Neural cell (in vitro differentiated cells): ENCODE data around the gene PEAK1. TPM values are rescaled to one million over a fixed set of nuclear protein-coding genes. Genes with fewer than 3 reads are reported as not detected.

Source experiments
- H2AFZ ChIP-seq: fragments of 200-600, 300-800 bp; sonication (generic), shearing (Covaris generic); 2 replicates; pipeline ENCODE4 v1.6.0; 2014; ENCODE audit warnings: low read depth, mild to moderate bottlenecking, antibody characterized with exemption, low read length, moderate library complexity
- H3F3A ChIP-seq: fragments of 200-600 bp; shearing (Covaris generic); 2 replicates; pipeline ENCODE4 v1.6.1; 2016; ENCODE audit warnings: mild to moderate bottlenecking, moderate library complexity, mixed read lengths, antibody characterized with exemption, low read length; ENCODE audit not compliant: insufficient read depth, poor library complexity, severe bottlenecking
- H3K27ac ChIP-seq: fragments of 200-600, 300-800 bp; sonication (generic), shearing (Covaris generic); 2 replicates; pipeline ENCODE4 v1.5.1; 2014; ENCODE audit warnings: mild to moderate bottlenecking, low read length, moderate library complexity
- H3K27me3 ChIP-seq: fragments of 300-800, 200-600 bp; sonication (generic), shearing (Covaris generic); 2 replicates; pipeline ENCODE4 v1.6.0; 2014; ENCODE audit warnings: mild to moderate bottlenecking, low read depth, low read length, moderate library complexity; ENCODE audit not compliant: insufficient read depth
- H3K36me3 ChIP-seq: fragments of 300-800, 200-600 bp; sonication (generic), shearing (Covaris generic); 2 replicates; pipeline ENCODE4 v1.5.1; 2014; ENCODE audit warnings: mild to moderate bottlenecking, antibody characterized with exemption, low read length, moderate library complexity; ENCODE audit not compliant: insufficient read depth
- H3K4me2 ChIP-seq: fragments of 300-800, 200-600 bp; sonication (generic), shearing (Covaris generic); 2 replicates; pipeline ENCODE4 v1.6.0; 2014; ENCODE audit warnings: mild to moderate bottlenecking, low read length
- H3K4me3 ChIP-seq: fragments of 300-800, 200-600 bp; sonication (generic), shearing (Covaris generic); 2 replicates; pipeline ENCODE4 v1.5.1; 2014; ENCODE audit warnings: mild to moderate bottlenecking, low read length, moderate library complexity
- H3K79me2 ChIP-seq: fragments of 200-600 bp; shearing (Covaris generic); replicated peaks from 2 replicates; pipeline ENCODE4 v1.6.0; 2014; ENCODE audit warnings: mild to moderate bottlenecking, low read length, moderate library complexity; ENCODE audit not compliant: insufficient read depth
- H3K9ac ChIP-seq: fragments of 300-800, 200-600 bp; sonication (generic), shearing (Covaris generic); 2 replicates; pipeline ENCODE4 v1.6.1; 2016; ENCODE audit warnings: mild to moderate bottlenecking, low read length, mixed read lengths
- H3K9me2 ChIP-seq: fragments of 200-600 bp; shearing (Covaris generic); 2 replicates; pipeline ENCODE4 v1.6.1; 2016; ENCODE audit warnings: mild to moderate bottlenecking, low read length, mixed read lengths; ENCODE audit not compliant: insufficient read depth
- H3K9me3 ChIP-seq: fragments of 200-600, 300-800 bp; sonication (generic), shearing (Covaris generic); 2 replicates; pipeline ENCODE4 v1.6.1; 2016; ENCODE audit warnings: mild to moderate bottlenecking, mixed run types, low read length, moderate library complexity, mixed read lengths
- H4K20me1 ChIP-seq: fragments of 200-600 bp; shearing (Covaris generic); 2 replicates; pipeline ENCODE4 v1.6.1; 2016; ENCODE audit warnings: mild to moderate bottlenecking, mixed run types; ENCODE audit not compliant: insufficient read depth
- CTCF ChIP-seq: fragments of 450-650 bp; IDR thresholded peaks from 2 replicates; pipeline ENCODE4 v1.5.1; 2014; ENCODE audit warnings: antibody characterized with exemption, mild to moderate bottlenecking, moderate library complexity; ENCODE audit not compliant: poor library complexity, severe bottlenecking
- EP300 ChIP-seq: fragments of 450-650 bp; conservative IDR thresholded peaks from 2 replicates; pipeline ENCODE4 v1.6.1; 2014; ENCODE audit warnings: antibody characterized with exemption, mild to moderate bottlenecking, moderate library complexity; ENCODE audit not compliant: poor library complexity, severe bottlenecking
- EZH2 ChIP-seq: fragments of 200-600, 300-800 bp; shearing (Covaris generic), sonication (generic); IDR thresholded peaks from 2 replicates; pipeline ENCODE4 v1.6.1; 2014; ENCODE audit warnings: antibody characterized with exemption, low read length, borderline replicate concordance, mild to moderate bottlenecking; ENCODE audit not compliant: insufficient read depth, poor library complexity, severe bottlenecking
- MXI1 ChIP-seq: fragments of 450-650 bp; conservative IDR thresholded peaks from 2 replicates; pipeline ENCODE4 v1.6.1; 2014; ENCODE audit warnings: antibody characterized with exemption, mild to moderate bottlenecking; ENCODE audit not compliant: poor library complexity, severe bottlenecking
- POLR2AphosphoS5 ChIP-seq: IDR thresholded peaks from 2 replicates; pipeline ENCODE4 v1.6.1; 2012
- RAD21 ChIP-seq: fragments of 450-650 bp; conservative IDR thresholded peaks from 2 replicates; pipeline ENCODE4 v1.6.1; 2014; ENCODE audit warnings: antibody characterized with exemption, mild to moderate bottlenecking, moderate library complexity
- REST ChIP-seq: IDR thresholded peaks from 2 replicates; pipeline ENCODE4 v1.6.1; 2012; ENCODE audit warnings: borderline replicate concordance
- SMC3 ChIP-seq: fragments of 450-650 bp; conservative IDR thresholded peaks from 2 replicates; pipeline ENCODE4 v1.6.1; 2014; ENCODE audit warnings: antibody characterized with exemption, mild to moderate bottlenecking, moderate library complexity; ENCODE audit not compliant: poor library complexity
- TAF1 ChIP-seq: IDR thresholded peaks from 2 replicates; pipeline ENCODE4 v1.6.1; 2012; ENCODE audit warnings: low read depth
- polyA plus RNA-seq: library from polyadenylated mRNA; depleted of rRNA; stranded (reverse); fragments of >200 nt; gene quantifications from 2 replicates; pipeline ENCODE4 v1.2.3, GENCODE V29; 2014

PEAK1 gene
- polyA plus RNA-seq, 1 donor from 2014 or later, result 5.8 TPM

GRCh38 chr15:77398927-77399326 lies 21.0 kb downstream of the PEAK1 start:
- H4K20me1 ChIP-seq, result no peaks in the 10 kb centered on the region
- TF ChIP-seq POLR2AphosphoS5 (no peak), MXI1 (no peak), EZH2 (no peak), SMC3 (no peak), CTCF (no peak), TAF1 (no peak), REST (no peak), EP300 (no peak), RAD21 (no peak)
- H3K79me2 ChIP-seq, result peaks cover 3% of the 10 kb centered on the region
- H3F3A ChIP-seq, result no peaks in the 10 kb centered on the region
- no peak overlapping the region for H3K9ac ChIP-seq
- no peak overlapping the region for H3K4me3 ChIP-seq
- no peaks in the 10 kb centered on the region for H3K27me3 ChIP-seq
- H2AFZ ChIP-seq, result no peak overlapping the region
- H3K36me3 ChIP-seq, result no peaks in the 10 kb centered on the region
- H3K27ac ChIP-seq, result no peak overlapping the region
- peaks cover 2% of the 10 kb centered on the region for H3K9me2 ChIP-seq
- H3K9me3 ChIP-seq, result peaks cover 4% of the 10 kb centered on the region
- no peak overlapping the region for H3K4me2 ChIP-seq

GRCh38 chr15:77396692-77397091 lies 23.2 kb downstream of the PEAK1 start:
- Histone ChIP-seq H3K79me2 (peaks cover 3% of the 10 kb centered on the region), H3K27me3 (no peaks in the 10 kb centered on the region), H3K9ac (no peak overlapping the region), H3K4me3 (no peak overlapping the region), H3K9me3 (peaks cover 4% of the 10 kb centered on the region), H3K4me2 (no peak overlapping the region), H3K27ac (no peak overlapping the region), H3K36me3 (no peaks in the 10 kb centered on the region), H3F3A (no peaks in the 10 kb centered on the region), H2AFZ (no peak overlapping the region), H4K20me1 (no peaks in the 10 kb centered on the region), H3K9me2 (no peaks in the 10 kb centered on the region)
- TF ChIP-seq CTCF (no peak), RAD21 (no peak), TAF1 (no peak), REST (no peak), POLR2AphosphoS5 (no peak), MXI1 (no peak), EP300 (no peak), SMC3 (no peak), EZH2 (no peak)
